T-helper 22 cell (primary cell): ENCODE data around the gene CTSS.

ENCODE experiments used
- DNase-seq: peaks from one replicate; pipeline ENCODE4 v3.0.0-alpha.2; 2020; ENCODE audit warnings: low read depth

CTSS gene

DNA sequence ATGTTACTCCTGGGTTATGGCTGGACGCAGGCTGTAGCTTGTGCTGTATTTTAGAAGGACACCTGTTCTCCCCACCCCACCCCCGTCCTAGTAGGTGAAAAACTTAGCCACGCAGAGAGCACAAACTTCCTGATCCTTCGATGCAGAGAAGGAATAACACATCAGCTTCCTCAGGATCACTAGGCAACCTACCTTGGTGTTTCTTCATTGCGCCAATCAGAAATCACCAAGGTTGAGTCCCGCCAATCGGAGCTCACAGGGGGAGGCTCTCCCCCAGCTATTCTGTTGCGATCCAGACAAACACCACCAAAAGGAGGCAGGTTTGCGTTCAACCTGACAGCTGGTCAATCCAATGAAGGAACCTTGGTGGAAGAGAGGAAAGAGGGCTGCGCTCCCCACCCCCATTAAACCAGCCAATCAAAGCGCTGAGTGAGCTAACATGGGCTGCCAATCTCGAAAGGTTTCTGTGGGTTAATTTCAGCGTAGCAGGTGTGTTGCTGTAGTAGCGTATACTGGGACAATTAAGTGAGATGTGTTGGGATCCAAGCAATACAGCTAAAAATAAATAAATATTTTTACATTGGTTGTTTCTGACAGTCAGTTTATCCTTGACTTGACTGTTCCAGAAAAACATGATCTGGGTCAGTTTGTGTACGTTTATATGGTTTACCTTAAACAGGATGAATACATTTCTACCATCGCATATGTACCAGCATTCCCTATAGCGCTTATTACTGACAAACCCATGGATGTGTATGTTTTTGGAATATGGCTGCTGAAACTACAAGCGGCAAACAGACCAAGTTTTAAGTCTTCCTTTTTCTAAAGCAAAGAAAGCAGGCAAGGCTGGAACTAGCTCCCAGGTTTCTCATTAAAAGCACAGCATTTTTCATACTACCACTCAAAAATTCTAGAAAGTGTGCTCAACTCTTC lies 68.3 kb downstream of the CTSS start, which contains the start of gene GOLPH3L:
Gene GOLPH3L (minus strand): TSS at position 160 of the 933 bp plus-strand sequence. CDS start 2,316 bp downstream, outside the sequence.
- DNase-seq: peak; percentile 87

DNA sequence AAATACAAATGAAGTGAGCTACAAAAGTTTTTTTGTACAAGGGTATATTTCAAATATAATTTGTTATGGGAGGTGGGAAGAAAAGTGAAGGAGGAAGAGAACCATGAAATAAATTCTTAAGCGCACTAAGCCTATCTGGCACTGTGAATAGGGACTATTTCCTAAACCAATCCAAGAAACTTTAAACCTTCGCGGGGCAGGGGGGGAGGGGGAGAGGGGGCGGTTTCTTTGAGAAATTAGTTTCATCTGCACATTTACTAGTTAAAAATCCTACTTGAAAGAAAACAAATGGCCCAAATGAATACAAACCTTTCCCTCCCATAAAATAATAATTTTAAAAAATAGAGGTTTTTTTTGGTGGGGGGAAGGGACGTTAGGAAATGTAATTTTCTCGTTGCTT lies 69.0 kb downstream of the CTSS start:
- DNase-seq: no peak

DNA sequence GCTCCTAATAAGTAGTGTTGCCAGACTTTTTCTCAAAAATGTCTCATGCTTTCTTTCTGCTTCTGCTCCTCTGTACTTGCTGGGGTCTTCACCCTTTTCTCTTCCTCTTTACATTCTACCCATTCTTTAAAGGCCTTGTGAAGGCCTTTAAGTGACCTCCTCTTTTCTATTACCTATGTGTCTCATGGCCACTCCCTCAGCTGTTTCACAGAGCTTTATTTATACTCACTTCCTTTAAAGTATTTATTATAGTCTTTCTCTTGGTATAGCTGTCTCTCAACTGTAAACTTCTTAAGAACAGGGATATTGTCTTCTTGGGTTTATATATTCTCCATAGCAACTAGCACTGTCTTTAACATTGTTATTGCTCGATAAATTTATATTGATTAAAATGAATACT lies 69.4 kb downstream of the CTSS start:
- no peak for DNase-seq

DNA sequence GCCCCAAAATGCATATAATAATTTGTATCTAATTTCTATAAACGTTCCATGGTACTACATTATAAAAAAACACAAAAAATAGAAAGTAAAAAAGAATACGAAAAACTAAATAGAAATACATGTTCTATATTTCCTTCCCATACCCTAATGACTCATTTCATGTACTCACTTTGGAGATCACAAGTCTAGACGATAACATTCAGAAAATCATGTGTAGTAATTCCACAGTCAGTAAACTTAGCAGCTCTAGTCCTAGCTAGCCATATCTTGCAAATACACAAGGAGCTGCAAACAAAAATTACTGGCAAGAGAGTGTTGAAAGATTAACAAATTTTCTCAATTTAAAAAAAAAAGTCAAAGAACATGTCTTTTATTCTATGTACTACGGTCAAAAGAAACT lies 70.0 kb downstream of the CTSS start:
- no peak for DNase-seq

DNA sequence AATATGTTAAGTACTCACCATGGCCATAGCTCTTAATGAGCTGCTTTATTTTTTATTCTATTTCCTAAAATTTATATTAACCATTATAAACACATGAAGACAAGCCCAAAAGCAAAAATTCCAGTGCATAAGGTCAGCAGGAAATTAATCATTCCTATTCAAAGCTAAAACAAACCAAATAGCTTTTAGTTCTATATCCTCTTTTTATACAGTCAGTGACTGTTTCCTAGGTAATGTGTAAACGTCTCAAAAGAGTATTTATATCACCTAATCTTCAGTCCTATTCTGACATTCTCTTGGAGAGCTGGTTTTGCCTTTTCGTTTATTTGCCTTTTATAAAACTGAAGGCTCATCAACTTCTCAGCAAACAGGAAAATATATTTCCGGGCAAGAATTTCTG lies 72.9 kb downstream of the CTSS start:
- DNase-seq: no peak

DNA sequence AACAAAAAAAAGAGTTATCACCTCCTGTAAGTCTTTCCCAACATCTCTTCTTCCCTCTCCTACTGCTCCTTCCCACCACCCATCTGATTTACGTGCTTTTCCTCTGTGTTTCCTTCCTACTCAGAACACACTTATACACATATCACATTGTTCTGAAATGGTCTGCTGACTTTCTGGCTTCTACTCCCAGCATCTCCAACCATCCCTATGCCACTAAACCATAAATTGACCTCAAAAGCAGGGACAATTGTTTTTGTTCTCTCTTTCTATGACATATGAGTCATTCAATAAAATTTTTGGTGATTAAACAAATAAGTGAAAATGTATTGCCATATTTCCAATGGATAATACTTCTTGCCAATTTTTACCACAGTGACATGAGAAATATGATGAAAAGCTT lies 76.8 kb downstream of the CTSS start:
- no peak for DNase-seq

DNA sequence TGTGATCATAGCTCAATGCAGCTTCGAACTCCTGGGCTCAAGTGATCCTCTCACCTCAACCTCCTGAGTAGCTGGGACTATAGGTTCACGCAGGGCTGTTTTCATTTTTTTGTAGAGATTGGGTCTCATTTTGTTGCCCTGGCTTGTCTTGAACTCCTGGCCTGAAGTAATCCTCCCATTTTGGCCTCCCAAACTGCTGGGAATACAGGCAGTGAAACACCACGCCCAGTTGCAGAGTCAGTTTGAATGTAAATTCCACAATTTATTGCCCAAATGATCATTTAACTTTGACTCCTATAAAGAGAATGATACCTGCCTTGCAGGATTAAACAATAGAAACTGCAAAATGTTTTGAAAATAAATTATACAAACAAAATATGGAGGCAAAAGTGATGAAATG lies 79.3 kb downstream of the CTSS start:
- DNase-seq: no peak

DNA sequence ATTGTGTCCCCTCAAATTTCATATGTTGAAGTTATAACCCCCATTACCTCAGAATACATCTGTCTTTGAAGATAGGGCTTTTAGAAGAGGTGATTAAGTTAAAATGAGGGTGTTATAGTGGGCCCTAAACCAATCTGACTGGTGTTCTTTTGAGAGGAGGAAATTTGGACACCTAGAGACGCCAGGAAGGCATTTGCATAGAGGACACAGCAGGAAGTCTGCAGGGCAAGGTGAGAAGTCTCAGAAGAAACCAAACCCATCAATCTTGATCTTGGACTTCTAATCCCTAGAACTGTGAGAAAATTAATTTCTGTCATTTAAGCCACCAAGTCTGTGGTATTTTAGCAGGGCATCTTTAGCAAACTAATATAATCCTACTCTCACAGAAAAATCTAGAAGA lies 81.7 kb downstream of the CTSS start:
- no peak for DNase-seq
